ENCODE measurements around the gene ADAMTSL5. TPM values are rescaled to one million over a fixed set of nuclear protein-coding genes. Genes with fewer than 3 reads are reported as not detected.

ADAMTSL5 gene
- total RNA-seq, 2 experiments from 2014 or later, result 4.2 to 5.4 TPM

DNA sequence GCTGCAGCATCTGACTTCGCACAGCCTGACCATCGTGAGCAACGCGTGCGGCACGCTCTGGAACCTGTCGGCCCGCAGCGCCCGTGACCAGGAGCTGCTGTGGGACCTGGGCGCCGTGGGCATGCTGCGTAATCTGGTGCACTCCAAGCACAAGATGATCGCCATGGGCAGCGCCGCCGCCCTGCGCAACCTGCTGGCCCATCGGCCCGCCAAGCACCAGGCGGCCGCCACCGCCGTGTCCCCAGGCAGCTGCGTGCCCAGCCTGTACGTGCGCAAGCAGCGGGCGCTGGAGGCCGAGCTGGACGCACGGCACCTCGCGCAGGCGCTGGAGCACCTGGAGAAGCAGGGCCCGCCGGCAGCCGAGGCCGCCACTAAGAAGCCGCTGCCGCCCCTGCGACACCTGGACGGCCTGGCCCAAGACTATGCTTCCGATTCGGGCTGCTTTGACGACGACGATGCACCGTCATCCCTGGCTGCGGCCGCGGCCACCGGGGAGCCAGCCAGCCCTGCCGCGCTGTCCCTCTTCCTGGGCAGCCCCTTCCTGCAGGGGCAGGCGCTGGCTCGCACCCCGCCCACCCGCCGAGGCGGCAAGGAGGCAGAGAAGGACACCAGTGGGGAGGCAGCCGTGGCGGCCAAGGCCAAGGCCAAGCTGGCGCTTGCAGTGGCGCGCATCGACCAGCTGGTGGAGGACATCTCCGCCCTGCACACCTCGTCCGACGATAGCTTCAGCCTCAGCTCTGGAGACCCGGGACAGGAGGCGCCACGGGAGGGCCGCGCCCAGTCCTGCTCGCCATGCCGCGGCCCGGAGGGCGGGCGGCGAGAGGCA, 47.4 kb downstream of the ADAMTSL5 start:
- ChIA-PET POLR2A (no interaction called here), CTCF (interaction anchor here (1.1 kb wide), 1 partner anchor 15 kb away, joined by 3 read pairs; no protein-coding TSS in a partner anchor)
- Mint-ChIP-seq H3K9me3 (no peaks in the 10 kb centered on the region), H3K36me3 (ENCODE audit: low read depth) (no peaks in the 10 kb centered on the region), H3K27me3 (peaks cover 8% of the 10 kb centered on the region), H3K27ac (no peak overlapping the region), H3K4me3 (no peak overlapping the region), H3K4me1 (peaks cover 4% of the 10 kb centered on the region)
- DNase-seq, result no peak

GRCh38 chr19:1461862-1462261, 51.0 kb downstream of the ADAMTSL5 start:
- Mint-ChIP-seq H3K4me1 (no peaks in the 10 kb centered on the region), H3K9me3 (no peaks in the 10 kb centered on the region), H3K4me3 (no peak overlapping the region), H3K27me3 (peaks cover 15% of the 10 kb centered on the region), H3K27ac (no peak overlapping the region), H3K36me3 (ENCODE audit: low read depth) (no peaks in the 10 kb centered on the region)
- ChIA-PET POLR2A (no interaction called here), CTCF (no interaction called here)
- DNase-seq, result no peak

GRCh38 chr19:1460033-1460995, 52.5 kb downstream of the ADAMTSL5 start:
- Mint-ChIP-seq H3K27me3 (peaks cover 18% of the 10 kb centered on the region), H3K27ac (no peak overlapping the region), H3K4me3 (no peak overlapping the region), H3K36me3 (ENCODE audit: low read depth) (peaks cover 4% of the 10 kb centered on the region), H3K4me1 (peaks cover 5% of the 10 kb centered on the region), H3K9me3 (no peaks in the 10 kb centered on the region)
- ChIA-PET POLR2A (no interaction called here), CTCF (no interaction called here)
- DNase-seq, result no peak

DNA sequence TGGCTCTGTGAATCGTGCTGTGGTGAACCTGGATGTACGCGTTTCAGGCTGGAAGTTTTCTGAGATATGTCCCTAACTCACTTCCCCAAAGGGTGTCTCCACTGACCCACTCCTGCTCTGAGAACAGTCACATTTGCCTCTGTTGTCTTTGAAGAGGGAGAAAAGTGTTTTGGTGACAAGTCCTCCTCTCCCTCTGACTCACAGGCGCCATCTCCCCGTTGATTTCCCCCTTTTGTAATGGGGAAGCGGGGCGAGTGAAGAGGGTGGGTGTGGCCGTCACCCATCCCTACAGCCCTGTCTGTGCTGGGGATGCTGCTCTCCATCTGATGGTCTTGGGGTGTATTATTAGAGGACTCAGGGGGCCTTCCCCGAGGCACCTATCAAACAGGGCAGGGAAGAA, 53.3 kb downstream of the ADAMTSL5 start:
- H3K4me1 Mint-ChIP-seq, result peaks cover 7% of the 10 kb centered on the region
- ChIA-PET CTCF (interaction anchor here (1.1 kb wide), 1 partner anchor 9 kb away, joined by 4 read pairs; no protein-coding TSS in a partner anchor), POLR2A (no interaction called here)
- H3K27ac Mint-ChIP-seq, result no peak overlapping the region
- peaks cover 4% of the 10 kb centered on the region for H3K36me3 Mint-ChIP-seq (ENCODE audit: low read depth)
- no peak for DNase-seq
- H3K27me3 Mint-ChIP-seq, result peaks cover 22% of the 10 kb centered on the region
- no peaks in the 10 kb centered on the region for H3K9me3 Mint-ChIP-seq
- no peak overlapping the region for H3K4me3 Mint-ChIP-seq

DNA sequence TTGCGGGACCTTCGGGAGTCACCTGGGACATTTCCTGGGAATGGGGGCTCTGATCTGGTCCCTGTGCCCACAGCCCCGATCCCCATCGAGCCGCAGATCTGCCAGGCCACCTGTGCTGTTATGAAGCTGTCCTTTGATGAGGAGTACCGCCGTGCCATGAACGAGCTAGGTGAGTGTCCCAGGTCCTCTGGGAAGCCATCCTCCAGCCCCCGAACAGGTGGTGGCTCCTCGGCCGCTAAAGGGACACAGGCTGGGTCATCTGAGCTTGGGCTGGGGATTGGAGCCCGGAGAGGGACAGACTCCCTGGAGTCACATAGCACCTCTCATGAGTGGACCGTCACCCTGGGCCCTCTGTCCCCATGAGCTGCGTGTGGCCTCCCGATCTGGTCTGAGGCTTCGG, 54.9 kb downstream of the ADAMTSL5 start:
- no peak for DNase-seq
- H3K4me1 Mint-ChIP-seq, result peaks cover 9% of the 10 kb centered on the region
- POLR2A ChIA-PET, result interaction anchor here (0.9 kb wide), 1 partner anchor 11 kb away, joined by 3 read pairs; no protein-coding TSS in a partner anchor

GRCh38 chr19:1457031-1457739, 55.6 kb downstream of the ADAMTSL5 start:
- Mint-ChIP-seq H3K4me1 (peaks cover 9% of the 10 kb centered on the region), H3K4me3 (no peak overlapping the region), H3K27me3 (peaks cover 34% of the 10 kb centered on the region), H3K36me3 (ENCODE audit: low read depth) (peaks cover 4% of the 10 kb centered on the region), H3K27ac (no peak overlapping the region), H3K9me3 (no peaks in the 10 kb centered on the region)
- DNase-seq, result no peak
- ChIA-PET POLR2A (interaction anchor here (0.9 kb wide), 1 partner anchor 12 kb away, joined by 3 read pairs; no protein-coding TSS in a partner anchor), CTCF (interaction anchor here (1.5 to 1.6 kb wide), 2 partner anchors 15 to 134 kb away, joined by 4 read pairs; no protein-coding TSS in a partner anchor)

More for the DNA sequence above, 54.9 kb downstream of the ADAMTSL5 start:
- no peak overlapping the region for H3K4me3 Mint-ChIP-seq
- peaks cover 4% of the 10 kb centered on the region for H3K36me3 Mint-ChIP-seq (ENCODE audit: low read depth)
- CTCF ChIA-PET, result interaction anchor here (0.8 to 1.6 kb wide), 3 partner anchors 14 to 133 kb away, joined by 3 to 4 read pairs (median 4); no protein-coding TSS in a partner anchor
- H3K9me3 Mint-ChIP-seq, result no peaks in the 10 kb centered on the region
- peaks cover 30% of the 10 kb centered on the region for H3K27me3 Mint-ChIP-seq
- H3K27ac Mint-ChIP-seq, result no peak overlapping the region

DNA sequence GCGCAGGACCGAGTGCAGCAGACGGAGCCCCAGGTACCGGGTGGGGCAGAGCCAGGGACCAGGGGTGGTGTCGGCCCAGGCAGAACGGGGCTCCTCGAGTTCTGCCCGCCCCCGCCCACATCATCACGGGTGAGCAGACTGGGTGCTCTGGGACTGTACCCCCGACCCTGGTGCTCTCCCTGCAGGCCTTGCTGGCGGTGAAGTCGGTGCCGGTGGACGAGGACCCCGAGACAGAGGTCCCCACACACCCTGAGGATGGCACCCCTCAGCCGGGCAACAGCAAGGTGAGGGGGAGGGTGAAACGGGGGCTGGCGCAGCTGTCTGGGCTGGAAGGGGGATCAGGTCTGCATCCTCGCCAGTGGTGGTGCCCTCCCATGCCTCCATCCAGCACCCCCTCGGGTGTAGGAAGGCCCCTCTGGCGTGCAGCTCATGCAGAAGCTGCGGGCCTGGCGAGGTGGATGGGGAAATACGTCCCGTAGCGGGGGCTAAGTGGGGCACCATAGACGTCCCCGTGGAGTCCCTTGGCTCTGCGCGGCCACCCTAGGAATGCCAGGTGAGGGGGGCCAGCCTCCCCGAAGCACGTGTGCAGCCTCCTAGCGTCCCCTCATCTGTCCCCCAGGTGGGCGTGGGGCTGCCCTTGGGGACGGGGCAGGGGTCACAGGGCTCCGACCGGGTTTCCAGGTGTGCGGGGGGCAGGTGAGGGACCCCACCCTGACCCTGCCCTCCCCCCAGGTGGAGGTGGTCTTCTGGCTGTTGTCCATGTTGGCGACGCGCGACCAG, 56.5 kb downstream of the ADAMTSL5 start:
- Mint-ChIP-seq H3K9me3 (no peaks in the 10 kb centered on the region), H3K4me3 (no peak overlapping the region), H3K4me1 (peaks cover 9% of the 10 kb centered on the region), H3K36me3 (ENCODE audit: low read depth) (peaks cover 4% of the 10 kb centered on the region), H3K27me3 (peaks cover 38% of the 10 kb centered on the region), H3K27ac (no peak overlapping the region)
- ChIA-PET CTCF (interaction anchor here (1.1 to 1.8 kb wide), 4 partner anchors 15 to 135 kb away, joined by 3 to 6 read pairs (median 4); no protein-coding TSS in a partner anchor), POLR2A (no interaction called here)
- DNase-seq, result no peak

DNA sequence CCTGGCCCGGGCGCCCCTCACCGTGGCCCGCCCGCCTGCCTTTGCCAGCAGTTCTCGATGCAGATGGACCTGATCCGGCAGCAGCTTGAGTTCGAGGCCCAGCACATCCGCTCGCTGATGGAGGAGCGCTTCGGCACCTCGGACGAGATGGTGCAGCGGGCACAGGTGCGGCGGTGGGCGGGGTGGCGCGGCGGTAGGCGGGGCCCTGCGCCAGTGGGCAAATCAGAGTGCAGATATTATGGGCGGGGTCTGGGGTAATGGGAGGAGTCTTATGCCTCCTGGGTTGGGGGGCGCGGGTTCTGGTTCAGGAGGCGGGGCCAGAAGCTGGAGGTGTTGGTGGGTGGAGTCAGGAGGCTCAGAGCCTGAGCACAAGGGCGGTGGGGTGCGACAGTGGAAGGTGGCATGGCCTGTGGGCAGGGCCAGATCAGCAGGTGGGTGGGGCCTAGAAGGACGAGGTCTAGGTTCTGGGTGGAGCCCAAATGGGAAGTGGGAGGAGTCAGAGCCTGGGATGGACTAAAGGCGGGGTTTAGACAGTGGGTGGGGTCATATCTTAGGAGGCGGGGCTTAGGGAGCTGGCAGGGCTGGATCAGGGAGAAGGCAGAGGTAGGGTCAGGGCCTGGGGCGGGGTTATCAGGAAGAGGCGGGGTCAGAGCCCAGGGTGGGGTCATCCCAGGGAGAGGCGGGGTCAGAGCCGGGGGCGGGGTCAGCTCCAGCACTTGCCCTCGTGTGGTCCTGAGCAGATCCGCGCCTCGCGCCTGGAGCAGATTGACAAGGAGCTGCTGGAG, 57.3 kb downstream of the ADAMTSL5 start:
- no peaks in the 10 kb centered on the region for H3K9me3 Mint-ChIP-seq
- peak; percentile 63 for DNase-seq
- H3K4me1 Mint-ChIP-seq, result peaks cover 11% of the 10 kb centered on the region
- POLR2A ChIA-PET, result no interaction called here
- peaks cover 4% of the 10 kb centered on the region for H3K36me3 Mint-ChIP-seq (ENCODE audit: low read depth)
- H3K27me3 Mint-ChIP-seq, result peaks cover 46% of the 10 kb centered on the region
- H3K4me3 Mint-ChIP-seq, result no peak overlapping the region
- H3K27ac Mint-ChIP-seq, result no peak overlapping the region
- CTCF ChIA-PET, result interaction anchor here (1.1 to 2.9 kb wide), 5 partner anchors 11 to 19 kb away, joined by 3 to 20 read pairs (median 5); no protein-coding TSS in a partner anchor

Other genes starting within 250 kb of the ADAMTSL5 start
- 100 to 1,000 TPM; 169 to 224 TPM for gene CIRBP, start 243.7 kb downstream of the ADAMTSL5 start, total RNA-seq
- gene FAM174C, start 237.5 kb downstream of the ADAMTSL5 start, total RNA-seq, result 10 to 100 TPM; 47.8 to 51.5 TPM
- gene EFNA2, start 227.1 kb downstream of the ADAMTSL5 start, total RNA-seq, result not detected
- 100 to 1,000 TPM in 1 of 2 experiments, 10 to 100 TPM in 1; 99.3 to 103 TPM for gene NDUFS7, start 129.1 kb downstream of the ADAMTSL5 start, total RNA-seq
- 10 to 100 TPM; 23.0 to 25.9 TPM for gene GAMT, start 111.5 kb downstream of the ADAMTSL5 start, total RNA-seq
- gene DAZAP1, start 105.4 kb downstream of the ADAMTSL5 start, total RNA-seq, result 100 to 1,000 TPM; 235 to 241 TPM
- 1,000 to 10,000 TPM; 1,158 to 1,387 TPM for gene RPS15, start 74.6 kb downstream of the ADAMTSL5 start, total RNA-seq
- gene APC2, start 62.9 kb downstream of the ADAMTSL5 start, total RNA-seq, result under 1 TPM; 0.02 to 0.10 TPM
- 10 to 100 TPM; 33.2 to 40.7 TPM for gene C19orf25, start 33.8 kb downstream of the ADAMTSL5 start, total RNA-seq
- gene PCSK4, start 22.7 kb downstream of the ADAMTSL5 start, total RNA-seq, result 1 to 10 TPM; 3.8 to 4.4 TPM
- gene REEP6, start 21.8 kb downstream of the ADAMTSL5 start, total RNA-seq, result 1 to 10 TPM; 1.6 to 1.8 TPM
- not detected for gene PLK5, start 11.1 kb upstream of the ADAMTSL5 start, total RNA-seq
- 10 to 100 TPM in 1 of 2 experiments, 1 to 10 TPM in 1; 10.0 to 12.1 TPM for gene MEX3D, start 55.3 kb upstream of the ADAMTSL5 start, total RNA-seq
- 10 to 100 TPM; 76.2 to 93.3 TPM for gene MBD3, start 79.8 kb upstream of the ADAMTSL5 start, total RNA-seq
- gene UQCR11, start 92.4 kb upstream of the ADAMTSL5 start, total RNA-seq, result 100 to 1,000 TPM; 144 to 184 TPM
- gene TCF3, start 139.6 kb upstream of the ADAMTSL5 start, total RNA-seq, result 10 to 100 TPM; 84.5 to 85.9 TPM
- gene ONECUT3, start 240.5 kb upstream of the ADAMTSL5 start, total RNA-seq, result not detected

All from activated CD4-positive, alpha-beta T cell treated with anti-CD3 and anti-CD28 coated beads, Interleukin-2, amount 10 ng/mL, durations not matched to agents 7 days and 5 days (primary cell).